GM19463 (cell line): ENCODE data around the gene STRA6.

Experiments used
- ATAC-seq: cut with Tn5 transposase; IDR thresholded peaks from one replicate; pipeline ENCODE4 v1.9.1; 2021; ENCODE audit warnings: mild to moderate bottlenecking, moderate library complexity; ENCODE audit not compliant: unreplicated experiment

Gene STRA6, protein sequence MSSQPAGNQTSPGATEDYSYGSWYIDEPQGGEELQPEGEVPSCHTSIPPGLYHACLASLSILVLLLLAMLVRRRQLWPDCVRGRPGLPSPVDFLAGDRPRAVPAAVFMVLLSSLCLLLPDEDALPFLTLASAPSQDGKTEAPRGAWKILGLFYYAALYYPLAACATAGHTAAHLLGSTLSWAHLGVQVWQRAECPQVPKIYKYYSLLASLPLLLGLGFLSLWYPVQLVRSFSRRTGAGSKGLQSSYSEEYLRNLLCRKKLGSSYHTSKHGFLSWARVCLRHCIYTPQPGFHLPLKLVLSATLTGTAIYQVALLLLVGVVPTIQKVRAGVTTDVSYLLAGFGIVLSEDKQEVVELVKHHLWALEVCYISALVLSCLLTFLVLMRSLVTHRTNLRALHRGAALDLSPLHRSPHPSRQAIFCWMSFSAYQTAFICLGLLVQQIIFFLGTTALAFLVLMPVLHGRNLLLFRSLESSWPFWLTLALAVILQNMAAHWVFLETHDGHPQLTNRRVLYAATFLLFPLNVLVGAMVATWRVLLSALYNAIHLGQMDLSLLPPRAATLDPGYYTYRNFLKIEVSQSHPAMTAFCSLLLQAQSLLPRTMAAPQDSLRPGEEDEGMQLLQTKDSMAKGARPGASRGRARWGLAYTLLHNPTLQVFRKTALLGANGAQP

DNA sequence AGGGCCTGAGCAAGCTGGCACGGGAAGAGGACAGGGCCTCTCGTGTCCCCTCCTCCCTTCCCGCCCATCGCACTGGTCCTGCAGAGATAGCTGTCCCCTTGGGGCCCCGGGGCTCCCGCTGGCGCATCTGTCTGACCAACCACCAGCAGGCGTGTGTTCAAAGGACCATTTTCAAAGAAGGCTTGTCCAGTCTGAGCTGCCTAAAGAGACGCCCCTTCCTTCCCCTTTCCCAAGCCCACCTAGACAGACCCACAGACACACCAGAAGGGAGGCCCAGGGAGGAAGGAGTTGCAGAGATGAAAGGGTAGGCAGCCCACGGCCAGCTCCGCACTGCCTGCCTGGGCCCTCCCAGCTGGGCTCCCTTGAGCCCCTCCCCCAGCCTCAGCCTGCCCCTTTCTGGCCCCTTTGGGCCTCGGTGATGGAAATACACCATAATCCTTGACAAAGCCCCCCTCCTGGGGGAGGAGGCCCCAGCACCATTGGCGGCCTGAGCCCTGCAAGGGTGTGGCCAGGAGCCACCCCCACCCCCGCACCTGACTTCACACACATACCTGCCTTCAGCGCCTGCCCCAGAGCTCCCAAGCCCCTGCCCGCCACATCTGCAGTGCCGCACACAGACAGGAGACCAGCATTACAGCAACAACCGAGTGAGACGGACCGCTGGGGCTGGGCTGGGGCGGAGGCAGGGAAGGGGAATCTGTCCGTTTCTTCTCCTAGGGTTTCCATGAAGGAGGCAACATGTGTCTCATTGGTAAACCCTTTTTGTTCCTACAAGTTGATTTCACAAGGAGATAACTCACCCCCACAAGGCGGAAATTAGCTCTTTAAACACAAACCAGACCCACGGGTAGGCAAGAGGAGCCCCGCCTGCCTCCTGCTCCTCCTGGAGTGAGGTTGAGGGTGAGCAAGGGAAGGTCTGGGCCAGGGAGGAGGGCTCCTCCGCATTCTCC is at the start of gene STRA6:
TSS of gene STRA6 (minus strand) at position 336 of the 950 bp plus-strand sequence. CDS start 520 bp downstream, outside the sequence.
- ATAC-seq = no peak

DNA sequence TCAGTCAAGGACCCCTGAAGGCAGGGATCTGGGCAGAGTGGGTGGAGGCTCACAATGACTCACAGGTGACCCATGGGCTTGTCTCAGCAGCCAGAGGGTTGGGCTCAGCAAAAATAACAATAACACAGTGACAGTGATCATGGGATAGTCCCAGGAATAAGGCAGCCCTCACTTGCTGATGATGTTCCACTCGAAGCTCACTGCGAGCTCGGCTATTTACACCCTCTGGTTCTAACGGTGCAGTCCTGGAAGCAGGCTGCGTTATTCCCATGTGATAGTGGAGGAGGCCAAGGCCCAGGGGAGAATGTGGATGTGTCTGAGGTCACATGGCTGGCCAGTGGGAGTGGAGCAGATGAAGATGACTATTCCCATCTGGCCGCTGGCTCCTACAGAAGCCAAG is 49.7 kb upstream of the STRA6 start:
- ATAC-seq = no peak

DNA sequence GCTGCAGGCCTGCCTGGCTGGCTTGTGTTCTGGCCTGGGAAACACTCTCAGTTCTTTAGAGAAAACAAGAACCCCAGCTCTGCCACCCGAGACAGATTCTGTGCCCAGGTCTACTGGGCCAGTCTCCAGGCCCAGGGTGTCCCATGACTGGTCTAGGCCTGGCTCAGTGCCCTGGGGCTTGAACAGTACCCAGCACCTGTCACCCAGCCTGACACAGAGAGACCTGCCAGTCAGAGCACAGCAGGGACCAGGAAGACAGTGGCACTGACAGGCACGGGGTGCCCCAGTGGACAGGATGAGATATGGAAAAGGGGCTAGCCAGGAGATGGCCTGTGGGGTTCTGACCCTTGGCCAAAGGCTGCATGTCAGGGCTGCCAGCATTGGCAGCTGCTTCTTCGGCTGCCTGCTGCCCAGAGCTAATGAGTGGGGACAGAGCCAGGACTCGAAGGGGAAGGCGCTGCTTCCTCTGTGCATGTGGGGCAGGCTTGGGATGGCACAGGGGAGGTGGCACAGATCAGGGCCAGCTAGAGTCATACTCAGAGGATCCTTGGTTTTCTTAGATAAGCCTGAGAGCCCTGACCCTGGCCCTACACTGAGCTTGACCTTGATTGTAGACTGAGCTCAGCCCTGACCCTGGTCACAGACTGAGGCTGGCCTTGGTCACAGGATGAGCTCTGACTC is 48.7 kb upstream of the STRA6 start:
- no peak for ATAC-seq

DNA sequence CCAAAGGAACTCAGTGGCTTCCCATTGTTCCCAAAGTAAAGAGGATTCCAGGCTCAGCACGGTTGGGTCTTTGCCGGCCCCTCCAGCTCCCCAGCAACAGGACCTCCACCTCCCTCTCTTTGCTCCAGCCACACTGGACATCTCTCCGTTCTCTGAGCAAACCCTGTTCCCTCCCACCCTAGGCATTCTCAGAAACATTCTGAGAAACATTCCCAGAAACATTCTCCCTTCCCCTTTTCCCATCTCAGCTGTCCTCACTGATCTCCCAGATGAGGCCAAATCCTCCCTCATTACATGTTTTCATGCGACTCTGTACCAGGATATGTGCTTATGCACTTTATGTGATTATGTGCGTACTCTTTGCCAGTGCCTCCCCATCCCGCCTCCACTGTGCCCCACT is 47.7 kb upstream of the STRA6 start:
- no peak for ATAC-seq

DNA sequence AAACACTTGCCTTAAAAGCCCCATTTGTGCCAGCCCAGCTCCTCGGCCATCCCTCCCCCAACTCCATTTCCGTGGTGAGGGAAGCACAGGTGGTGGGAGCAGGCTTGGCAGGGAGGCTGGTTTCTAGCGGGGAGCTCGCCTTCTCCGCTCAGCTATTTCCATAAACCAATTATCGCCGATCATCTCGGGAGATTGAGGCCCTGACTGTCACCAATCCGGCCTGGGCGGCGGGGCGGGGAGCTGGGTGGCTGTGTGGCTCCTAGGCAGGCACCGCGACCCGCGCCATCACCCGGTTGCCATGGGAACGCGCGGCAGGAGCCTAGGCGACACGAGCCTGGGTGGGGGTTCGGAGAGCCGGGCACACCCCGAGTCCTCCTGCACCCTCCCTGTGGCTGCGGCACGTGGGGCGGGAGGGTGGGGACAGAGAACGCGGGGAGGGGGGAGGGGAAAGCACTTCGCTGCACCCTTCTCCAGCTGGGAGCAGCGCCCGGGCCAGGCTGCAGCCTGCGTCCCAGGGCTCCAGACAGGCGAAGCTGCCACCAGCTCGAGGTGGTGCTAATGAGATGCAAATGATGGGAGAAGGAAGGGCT is 42.9 kb upstream of the STRA6 start:
- no peak for ATAC-seq

DNA sequence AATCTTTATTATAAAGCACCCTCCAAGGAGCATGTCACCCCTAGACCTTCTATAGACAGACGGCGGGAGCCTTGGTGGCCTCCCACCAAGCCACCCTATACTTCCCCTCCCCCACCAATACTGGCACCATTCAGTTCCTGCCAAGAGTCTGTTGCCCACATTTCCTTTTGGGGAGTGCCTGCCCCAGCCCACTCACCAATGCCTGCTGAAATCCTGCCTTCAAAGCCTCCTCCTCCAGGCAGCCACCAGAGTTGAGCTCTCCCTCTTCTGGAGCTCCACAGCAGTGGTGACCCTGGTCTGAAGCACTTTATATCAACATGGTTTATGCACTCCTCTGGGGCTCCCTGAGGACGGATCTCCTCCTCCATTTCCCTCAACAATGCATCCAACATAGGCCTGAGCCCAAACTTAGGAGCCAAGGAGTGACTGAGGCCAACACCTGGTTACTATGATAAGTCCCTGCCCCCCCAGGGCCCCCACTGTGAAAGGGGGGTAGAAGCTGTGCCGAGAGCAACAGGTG is 42.3 kb upstream of the STRA6 start:
- no peak for ATAC-seq

DNA sequence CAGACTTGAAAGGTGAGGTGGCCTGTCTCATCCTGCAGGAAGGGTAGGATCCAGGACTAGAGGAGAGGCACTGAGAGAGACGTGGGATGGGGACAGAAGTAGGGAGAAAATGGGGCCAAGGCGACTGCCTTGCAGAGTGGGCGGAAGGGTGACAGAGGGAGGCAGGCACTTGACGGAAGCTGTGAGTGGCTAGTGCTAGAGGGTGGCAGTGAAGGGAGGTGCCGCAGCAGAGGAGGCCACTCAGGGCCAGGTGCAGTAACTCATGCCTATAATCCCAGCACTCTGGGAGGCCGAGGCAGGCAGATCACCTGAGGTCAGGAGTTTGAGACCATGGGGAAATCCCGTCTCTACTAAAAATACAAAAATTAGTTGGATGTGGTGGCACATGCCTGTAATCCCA is 40.8 kb upstream of the STRA6 start:
- no peak for ATAC-seq

DNA sequence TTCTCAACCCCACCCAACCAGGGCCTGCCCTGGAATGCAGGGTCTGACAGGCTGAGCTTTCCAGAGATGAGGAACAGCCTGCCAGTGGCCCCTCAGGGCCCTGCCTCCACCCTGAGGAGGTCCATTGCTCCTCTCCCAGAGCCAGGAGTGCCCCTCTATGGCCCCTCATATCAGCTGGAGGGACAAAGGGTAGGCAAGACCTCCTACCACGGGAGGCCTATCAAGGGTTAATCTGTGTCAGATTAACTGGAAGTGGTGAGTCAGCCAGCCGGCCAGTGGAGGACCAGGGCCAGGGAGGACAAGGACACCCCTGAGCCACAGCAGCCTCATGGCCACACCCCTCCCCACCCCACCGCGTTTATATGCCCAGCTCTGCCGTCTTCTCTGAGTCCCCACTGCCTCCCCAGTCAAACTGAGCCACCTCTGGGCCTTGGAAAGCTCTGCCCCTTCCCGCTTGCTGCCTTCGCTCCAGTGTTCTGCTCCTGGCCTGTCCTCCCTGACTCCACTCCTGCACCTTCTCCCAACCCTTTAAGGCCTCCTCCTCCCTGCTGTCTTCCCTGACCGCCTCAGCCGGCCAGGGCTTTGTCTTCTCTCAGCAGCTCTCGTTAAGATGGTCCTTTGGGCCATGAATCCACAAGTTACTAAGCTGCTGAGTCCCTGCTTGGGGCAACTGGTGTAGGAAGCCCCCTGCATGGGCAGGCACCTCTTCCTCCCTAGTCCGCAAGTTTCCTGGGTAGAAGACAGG is 40.0 kb upstream of the STRA6 start:
- ATAC-seq = no peak

DNA sequence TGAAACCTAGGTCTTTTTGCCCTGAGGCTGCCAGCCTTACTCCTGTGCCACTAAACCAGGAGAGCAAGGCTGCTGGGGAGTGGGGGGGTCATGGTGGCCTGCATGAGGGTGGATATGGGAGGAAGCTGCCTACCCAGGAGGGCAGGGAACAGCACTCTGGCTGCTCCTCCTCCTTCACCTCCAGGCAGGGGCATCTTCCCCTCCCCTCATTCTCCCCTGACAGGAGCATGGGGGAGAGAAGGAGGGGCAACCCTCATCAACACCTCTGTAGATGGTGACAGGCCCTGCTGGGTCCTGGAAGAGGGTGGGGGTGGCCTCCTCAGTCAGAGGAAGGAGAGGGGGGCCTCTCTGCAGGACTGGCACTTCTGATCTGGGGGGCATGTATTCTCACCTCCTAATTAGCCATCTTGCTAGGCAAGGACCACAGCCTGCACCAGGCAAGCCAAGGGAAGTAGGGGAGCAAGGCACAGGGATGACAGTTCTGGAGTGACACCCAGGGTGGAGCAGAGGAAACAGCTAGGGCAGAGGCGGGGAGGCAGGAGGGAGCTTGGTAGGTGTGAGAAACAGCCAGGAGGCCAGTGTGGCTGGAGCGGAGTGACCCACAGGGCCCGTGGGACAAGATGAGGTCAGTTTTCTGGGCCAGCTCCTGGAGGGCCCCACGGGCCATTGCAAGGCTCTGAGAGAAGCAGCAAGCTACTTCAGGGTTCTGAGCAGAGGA is 38.5 kb upstream of the STRA6 start:
- no peak for ATAC-seq

DNA sequence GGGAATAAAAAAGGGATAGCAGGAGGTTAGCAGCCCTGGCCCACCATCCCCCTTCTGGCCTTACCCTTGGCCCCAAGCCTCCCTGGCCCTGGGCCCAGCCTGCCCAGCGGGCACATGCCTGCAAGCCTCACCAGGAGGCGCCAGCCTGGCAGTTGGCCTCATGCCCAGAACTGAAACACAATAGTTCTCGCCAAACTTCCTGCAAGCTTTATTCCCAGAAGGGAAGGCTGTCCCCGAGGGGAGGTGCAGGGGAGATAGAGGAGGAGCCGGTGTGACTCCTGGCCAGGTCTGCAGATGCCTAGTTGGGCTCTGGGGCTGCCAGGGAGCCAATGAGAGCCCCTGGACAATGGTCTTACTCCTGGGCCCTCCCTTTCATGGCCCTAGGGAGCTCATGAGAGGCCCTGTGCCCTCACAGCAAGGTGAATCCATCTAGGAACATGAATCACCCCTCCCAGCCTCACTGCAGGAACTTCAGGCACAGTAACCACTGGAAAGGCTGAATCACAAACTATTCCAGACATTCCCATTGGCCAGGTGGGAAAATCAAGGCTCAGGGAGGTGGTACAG is 37.5 kb upstream of the STRA6 start:
- ATAC-seq = no peak

DNA sequence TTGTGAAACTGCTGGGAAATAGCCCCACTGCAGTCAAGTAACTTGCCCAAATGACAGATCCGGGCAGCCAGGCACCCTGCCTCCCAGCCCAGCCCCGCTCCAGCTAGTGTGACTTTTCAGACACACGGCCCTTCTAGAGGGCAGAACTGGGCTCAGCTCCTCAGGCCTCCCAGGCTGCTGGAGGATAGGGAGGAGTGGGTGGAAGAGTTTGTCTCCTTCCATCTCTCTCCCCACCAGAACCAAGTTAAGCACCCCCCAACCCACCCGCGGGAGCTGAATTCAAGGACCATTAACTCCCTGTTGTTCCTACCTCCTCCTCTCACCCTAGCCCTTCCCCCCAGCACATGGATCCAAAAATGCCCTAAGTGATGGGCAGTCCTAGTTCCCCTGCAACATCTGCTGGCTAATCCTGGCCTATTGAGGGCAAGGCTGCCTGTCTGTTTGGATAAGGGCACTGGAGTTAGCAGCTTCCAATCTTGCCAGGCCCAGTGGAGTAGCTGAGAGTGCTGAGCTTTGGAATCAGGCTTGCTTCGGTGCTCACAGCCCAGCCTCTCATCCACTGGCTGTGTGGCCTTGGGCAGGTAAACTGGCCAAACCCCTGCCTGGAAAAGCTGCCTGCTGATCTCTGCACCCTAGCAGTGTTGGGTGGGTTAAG is 36.6 kb upstream of the STRA6 start:
- no peak for ATAC-seq

DNA sequence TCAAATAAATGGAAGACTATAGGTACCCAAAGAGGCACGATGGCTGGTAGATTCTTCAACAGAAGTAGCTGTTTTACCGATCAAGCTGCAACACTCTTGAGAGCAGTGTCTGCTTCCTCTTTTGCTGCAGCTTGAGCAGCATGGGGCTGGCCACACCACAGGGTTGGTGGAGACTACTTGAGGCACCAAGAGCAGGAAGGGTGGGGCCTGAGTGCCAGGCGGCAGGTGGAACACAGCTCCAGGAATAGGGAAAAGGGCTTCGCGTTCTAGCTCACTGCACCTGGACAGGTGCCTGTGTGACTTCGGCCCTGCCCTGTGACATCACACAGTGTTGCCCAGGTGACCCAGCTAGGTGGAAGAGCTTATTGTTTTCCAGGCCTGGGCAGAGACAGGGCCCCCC is 33.4 kb upstream of the STRA6 start, which contains the start of gene CCDC33:
TSS of gene CCDC33 (plus strand) at position 365 of the 400 bp plus-strand sequence. CDS start 394 bp downstream, outside the sequence.
- no peak for ATAC-seq

DNA sequence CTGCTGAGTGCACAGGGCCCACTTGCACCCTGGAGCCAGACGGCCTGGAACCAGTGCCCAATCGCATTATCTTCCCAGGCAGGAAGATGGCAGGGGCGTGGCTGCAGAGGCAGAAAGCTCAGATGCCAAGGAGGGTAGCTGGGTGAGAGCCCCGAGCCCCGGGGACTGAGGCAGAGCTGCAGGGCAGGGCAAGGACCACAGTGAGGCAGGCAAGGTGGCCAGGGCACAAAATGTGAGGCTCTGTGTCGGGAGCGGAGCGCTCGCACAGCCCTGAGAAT is 31.9 kb upstream of the STRA6 start:
- ATAC-seq = no peak

DNA sequence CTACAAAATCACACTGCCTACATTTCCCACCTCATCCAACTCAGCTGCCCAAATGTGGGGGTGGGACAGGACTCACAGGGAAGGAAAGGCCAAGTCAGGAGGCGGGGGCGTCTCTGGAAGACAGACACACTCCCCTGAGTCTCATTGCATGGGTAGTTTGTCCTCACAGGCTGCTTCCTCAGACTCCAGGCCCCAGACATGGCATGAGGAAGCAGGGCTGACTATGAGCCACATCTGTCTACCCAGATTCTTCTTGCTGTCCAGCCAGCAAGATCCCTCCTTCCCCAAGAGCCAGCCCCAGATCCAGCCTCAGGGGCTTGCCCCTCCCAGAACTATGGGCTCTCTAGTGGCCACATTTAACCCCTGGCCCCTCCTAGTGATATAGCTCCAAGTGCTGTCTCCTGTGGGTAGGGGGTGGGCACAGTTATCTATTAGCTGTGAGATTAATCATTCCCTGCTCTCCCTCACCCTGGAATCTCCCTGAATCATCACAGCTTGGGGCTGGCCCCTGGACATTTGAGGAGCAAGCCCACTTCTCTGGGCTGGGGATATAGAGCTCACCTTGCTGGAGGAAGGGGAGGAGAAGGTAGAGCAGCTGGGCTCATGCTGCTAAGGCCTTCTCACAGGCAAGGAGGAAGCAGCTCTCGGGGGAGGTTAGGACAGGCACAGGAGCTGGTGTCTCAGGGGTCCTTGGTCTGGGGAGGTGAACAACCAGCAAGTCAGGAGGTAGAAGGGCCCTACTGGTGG is 31.4 kb upstream of the STRA6 start:
- no peak for ATAC-seq

DNA sequence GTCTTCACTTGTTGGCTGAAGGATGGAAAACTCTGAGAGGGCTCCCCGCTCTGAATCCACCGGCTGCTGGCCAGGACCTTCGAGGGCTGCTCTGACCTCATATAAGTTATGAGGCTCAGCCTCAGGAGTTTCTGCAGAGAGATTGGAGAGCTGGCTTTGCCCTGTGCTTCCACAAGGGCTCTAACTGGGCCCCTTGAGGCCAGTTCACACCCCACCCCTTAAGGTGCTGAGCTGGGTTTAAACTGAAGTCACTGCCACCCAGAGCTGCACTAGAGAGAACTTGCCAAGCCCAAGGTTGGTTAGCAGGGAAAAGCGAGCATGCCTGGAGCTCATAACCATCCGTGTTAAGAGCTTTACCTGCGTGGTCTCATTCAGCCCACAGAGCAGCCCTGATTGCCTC is 30.8 kb upstream of the STRA6 start:
- ATAC-seq = no peak

DNA sequence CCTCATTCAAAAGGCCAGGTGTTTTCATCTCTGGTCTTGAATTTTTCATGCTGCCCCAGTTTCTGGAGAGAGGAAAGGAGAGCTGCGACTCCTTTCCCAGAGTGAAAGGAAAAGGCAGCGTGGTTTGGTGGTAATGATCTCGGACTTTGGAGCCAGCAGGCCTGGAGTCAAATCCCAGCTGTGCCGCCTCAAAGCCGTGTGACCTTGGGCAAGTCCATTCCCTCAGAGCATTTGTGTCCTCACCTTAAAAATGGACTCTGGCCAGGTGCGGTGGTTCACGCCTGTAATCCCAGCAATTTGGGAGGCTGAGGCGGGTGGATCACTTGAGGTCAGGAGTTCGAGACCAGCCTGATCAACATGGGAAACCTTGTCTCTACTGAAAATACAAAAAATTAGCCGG is 28.9 kb upstream of the STRA6 start:
- ATAC-seq = no peak

DNA sequence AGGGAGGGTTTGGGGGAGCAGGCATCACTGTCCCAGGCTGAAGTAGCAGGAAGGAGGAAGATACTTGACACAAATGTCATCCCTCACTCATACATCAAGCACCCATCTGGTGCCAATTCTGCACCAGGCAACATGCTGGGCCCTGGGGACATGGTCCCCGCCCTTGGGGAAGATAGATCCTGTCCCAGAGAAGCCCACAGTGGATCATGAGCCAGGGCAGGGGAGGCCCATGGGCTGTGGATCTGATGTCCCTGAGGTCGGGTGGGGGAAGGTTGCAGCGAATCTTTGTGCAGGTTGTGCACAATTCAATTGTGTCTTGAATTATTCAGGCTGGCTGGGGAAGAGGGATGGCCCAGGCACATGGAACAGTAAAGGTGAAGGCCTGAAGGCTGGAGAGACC is 27.1 kb upstream of the STRA6 start:
- no peak for ATAC-seq

DNA sequence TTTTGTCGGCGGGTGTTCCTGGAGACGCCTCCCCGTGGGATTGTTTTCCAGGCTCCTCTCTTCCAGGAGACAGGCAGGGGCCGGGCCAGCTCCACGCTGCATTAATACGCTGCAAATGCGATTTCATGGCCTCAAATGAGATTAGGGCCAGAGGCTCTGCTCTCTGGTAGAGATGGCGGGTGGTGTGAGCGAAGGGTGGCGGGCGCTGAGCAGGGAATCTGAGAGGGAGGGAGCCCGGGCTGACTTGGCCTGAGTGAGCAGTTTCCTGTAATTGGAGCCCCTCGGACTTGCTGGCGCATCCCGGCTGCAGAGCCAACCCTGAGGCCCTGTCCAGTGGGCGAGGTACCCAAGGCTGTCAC is 26.1 kb upstream of the STRA6 start:
- ATAC-seq = no peak
